Bronchial epithelial cell (primary cell): ENCODE results near the gene ZNF324B. TPM values are rescaled to one million over a fixed set of nuclear protein-coding genes. Genes with fewer than 3 reads are reported as not detected.
A peak's percentile ranks its signal among the peaks of the same experiment; 100 is the strongest.
"Not testable (repeated sequence)": the region's sequence is repeated elsewhere in the genome, so short reads cannot be mapped to it uniquely, and the experiment has no call there.

Experiments
- DNase-seq: peaks from one replicate; pipeline ENCODE4 v3.0.0-alpha.2; 2010; ENCODE audit warnings: low read depth
- FAIRE-seq: peaks from 2 replicates; lab custom pipeline; 2011; peaks lifted over from hg19 to GRCh38; lab: Jason Lieb, UNC
- H3K27me3 ChIP-seq: 2 replicates; pipeline ENCODE4 v1.5.1; 2011; ENCODE audit warnings: low read length; ENCODE audit not compliant: control insufficient read depth, insufficient read depth
- H3K36me3 ChIP-seq: 2 replicates; pipeline ENCODE4 v1.5.1; 2011; ENCODE audit warnings: low read length; ENCODE audit not compliant: control insufficient read depth, insufficient read depth
- H3K4me3 ChIP-seq: 2 replicates; pipeline ENCODE4 v1.5.1; 2011; ENCODE audit warnings: mild to moderate bottlenecking, low read depth, low read length, control low read depth
- total RNA-seq: library from RNA; depleted of rRNA; stranded (reverse); fragments of >200 nt; gene quantifications from 2 replicates; pipeline ENCODE4 v1.2.1, GENCODE V29; 2014
- TF ChIP-seq, protein P1 (sequence below): IDR thresholded peaks from 2 replicates; pipeline ENCODE4 v1.5.1; 2011; ENCODE audit warnings: mild to moderate bottlenecking, moderate library complexity, low read length, control low read depth, inconsistent platforms; ENCODE audit not compliant: insufficient read depth, severe bottlenecking

The ZNF324B gene
- total RNA-seq, 1 donor from 2014 or later = 10.8 TPM

DNA sequence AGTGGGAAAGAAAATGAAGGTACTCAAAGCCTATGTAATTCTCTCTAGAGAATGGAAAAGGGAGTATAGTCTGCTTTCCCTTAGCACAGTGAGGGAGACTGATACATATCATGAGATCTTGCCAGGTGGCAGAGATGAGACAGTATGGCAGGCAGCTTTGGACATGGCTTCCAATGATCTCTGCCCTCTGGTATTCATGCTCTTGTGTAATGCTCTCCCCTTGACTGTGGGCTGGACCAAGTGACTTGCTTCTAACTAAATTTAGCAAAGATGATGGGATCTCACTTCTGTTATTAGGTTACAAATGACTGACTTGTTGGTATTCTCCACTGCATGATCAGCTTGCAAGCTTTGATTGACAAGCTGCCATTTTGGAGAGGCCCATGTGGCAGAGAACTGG, 21.7 kb upstream of the ZNF324B start:
- H3K27me3 ChIP-seq = no peaks in the 10 kb centered on the region
- H3K36me3 ChIP-seq = peaks cover 9% of the 10 kb centered on the region
- FAIRE-seq (no peak), DNase-seq (peak; percentile 64)
- TF ChIP-seq, protein P1, sequence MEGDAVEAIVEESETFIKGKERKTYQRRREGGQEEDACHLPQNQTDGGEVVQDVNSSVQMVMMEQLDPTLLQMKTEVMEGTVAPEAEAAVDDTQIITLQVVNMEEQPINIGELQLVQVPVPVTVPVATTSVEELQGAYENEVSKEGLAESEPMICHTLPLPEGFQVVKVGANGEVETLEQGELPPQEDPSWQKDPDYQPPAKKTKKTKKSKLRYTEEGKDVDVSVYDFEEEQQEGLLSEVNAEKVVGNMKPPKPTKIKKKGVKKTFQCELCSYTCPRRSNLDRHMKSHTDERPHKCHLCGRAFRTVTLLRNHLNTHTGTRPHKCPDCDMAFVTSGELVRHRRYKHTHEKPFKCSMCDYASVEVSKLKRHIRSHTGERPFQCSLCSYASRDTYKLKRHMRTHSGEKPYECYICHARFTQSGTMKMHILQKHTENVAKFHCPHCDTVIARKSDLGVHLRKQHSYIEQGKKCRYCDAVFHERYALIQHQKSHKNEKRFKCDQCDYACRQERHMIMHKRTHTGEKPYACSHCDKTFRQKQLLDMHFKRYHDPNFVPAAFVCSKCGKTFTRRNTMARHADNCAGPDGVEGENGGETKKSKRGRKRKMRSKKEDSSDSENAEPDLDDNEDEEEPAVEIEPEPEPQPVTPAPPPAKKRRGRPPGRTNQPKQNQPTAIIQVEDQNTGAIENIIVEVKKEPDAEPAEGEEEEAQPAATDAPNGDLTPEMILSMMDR = no peak
- H3K4me3 ChIP-seq = no peak overlapping the region

DNA sequence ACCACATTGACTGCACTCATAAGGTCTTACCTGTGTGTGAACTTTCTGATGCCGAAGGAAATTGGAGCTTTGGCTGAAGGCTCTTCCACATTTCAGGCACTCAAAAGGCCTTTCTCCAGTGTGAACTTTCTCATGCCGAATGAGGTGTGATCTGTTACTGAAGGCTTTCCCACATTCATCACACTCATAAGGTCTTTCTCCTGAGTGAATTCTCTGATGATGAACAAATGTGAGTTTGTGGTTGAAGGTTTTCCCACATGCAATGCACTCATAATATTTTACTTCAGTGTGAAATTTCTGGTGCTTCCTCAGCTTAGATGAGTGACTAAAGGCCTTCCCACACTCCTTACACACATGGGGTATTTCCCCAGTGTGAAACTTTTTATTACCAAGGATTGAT, 17.2 kb upstream of the ZNF324B start:
- no peak for DNase-seq
- H3K36me3 ChIP-seq = peaks cover 11% of the 10 kb centered on the region
- no peak for FAIRE-seq
- H3K4me3 ChIP-seq = no peak overlapping the region
- TF ChIP-seq, protein P1 = no peak
- H3K27me3 ChIP-seq = no peaks in the 10 kb centered on the region

DNA sequence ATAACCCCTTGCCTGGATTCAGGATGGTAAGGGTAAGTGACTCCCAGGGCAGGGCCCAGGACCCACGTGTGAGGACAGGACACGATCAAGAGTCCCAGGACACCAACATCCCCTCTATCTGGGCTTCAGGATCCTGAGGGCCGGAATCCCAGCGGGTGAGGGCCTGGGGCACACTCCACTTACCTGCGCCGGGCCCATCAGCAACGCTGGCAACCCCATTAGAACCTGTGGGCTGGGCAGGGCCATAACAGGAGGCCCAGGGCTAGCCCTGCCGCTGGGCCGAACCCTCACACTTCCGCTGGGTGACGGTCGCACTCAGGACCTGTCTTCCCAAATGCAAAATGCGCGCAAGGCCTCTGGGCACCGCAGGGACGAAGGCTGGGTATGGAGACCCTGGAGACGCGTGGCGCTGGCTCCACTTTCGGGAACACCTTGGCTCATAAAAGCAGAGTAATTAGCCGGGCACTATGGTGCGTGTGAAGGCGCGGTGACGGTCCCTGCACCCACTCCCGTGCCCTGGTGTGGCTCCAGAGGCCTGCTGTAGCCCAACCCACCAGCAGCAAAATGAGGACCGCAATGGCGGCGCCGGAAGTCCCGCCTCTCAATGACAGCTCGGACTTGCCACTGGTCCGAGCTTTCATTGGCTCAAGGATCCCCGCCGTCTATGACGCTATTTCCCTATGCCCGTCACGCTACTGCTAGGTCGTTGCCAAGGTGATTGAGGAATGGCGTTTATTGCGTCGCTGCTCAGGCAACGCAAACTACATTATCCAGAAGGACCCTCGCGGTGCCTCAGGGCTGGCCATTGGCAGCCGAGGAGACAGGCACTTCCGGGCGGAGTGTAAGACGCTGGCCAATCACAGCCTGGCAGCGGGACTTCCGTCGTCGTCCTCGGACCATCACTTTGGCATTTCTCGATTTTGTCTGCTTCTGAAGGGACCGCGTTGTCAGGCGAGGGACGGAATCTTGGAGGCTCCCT, 11.6 kb upstream of the ZNF324B start, which contains the start of gene ZNF132:
Gene ZNF132 (minus strand): TSS at position 578 of the 979 bp plus-strand sequence. CDS start 332 bp downstream, at position 246.
- Histone ChIP-seq H3K4me3 (peak within 1 kb of the TSS; percentile 79), H3K27me3 (no peaks in the 10 kb centered on the region), H3K36me3 (peaks cover 1% of the 10 kb centered on the region)
- DNase-seq (peak; percentile 99), FAIRE-seq (peak; percentile 97)
- TF ChIP-seq, protein P1 = no peak

DNA sequence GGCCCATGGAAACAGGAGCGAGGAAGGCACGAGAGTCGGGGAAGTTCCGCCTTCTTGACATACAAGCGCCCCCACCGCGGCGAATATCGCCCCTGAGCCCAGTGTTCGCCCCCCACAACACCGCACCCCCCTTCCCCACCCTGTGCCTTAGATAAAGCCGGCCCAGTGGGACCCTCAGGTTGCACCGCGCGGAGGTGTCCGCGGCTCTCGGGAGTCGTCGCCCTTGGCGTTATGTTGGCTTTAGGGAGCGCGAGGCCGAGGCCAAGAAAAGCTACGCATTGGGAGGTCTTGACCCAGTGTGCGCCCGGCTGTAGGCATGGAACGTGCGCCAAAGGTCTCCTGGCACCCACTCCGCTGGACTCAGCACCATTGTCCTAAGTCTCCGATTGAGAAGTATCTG, 10.9 kb upstream of the ZNF324B start:
- DNase-seq (no peak), FAIRE-seq (no peak)
- H3K4me3 ChIP-seq = peak overlapping the region; percentile 79
- TF ChIP-seq, protein P1 = no peak
- H3K27me3 ChIP-seq = no peaks in the 10 kb centered on the region
- H3K36me3 ChIP-seq = peaks cover 1% of the 10 kb centered on the region

DNA sequence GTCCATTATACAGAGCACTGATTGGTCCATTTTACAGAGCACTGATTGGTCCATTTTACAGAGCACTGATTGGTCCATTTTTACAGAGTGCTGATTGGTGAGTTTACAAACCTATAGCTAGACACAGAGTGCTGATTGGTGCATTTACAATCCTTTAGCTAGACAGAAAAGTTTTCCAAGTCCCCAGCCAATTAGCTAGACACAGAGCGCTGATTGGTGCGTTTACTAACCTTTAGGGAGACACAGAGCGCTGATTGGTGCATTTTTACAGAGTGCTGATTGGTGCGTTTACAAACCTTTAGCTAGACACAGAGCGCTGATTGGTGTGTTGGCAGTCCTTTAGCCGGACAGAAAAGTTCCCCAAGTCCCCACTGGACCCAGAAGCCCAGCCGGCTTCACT, 8.4 kb upstream of the ZNF324B start:
- FAIRE-seq, DNase-seq, H3K4me3 ChIP-seq, H3K36me3 ChIP-seq, H3K27me3 ChIP-seq: not testable (repeated sequence)

DNA sequence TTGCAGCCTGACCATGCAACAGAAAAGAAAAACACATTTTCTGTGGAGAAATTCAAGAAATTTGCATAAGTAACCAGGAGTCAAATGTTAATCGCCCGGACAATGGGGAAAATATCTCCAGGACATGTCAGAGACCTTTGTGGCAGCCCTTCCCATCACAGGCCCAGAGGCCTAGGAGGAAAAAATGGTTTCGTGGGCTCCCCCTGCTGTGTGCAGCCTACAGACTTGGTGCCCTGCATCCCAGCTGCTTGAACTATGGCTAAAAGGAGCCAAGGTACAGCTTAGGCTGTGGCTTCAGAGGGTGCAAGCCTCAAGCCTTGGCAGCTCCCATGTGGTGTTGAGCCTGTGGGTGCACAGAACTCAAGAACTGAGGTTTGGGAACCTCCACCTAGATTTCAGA, 2.6 kb upstream of the ZNF324B start:
- DNase-seq, H3K27me3 ChIP-seq, H3K36me3 ChIP-seq, H3K4me3 ChIP-seq, FAIRE-seq: not testable (repeated sequence)

DNA sequence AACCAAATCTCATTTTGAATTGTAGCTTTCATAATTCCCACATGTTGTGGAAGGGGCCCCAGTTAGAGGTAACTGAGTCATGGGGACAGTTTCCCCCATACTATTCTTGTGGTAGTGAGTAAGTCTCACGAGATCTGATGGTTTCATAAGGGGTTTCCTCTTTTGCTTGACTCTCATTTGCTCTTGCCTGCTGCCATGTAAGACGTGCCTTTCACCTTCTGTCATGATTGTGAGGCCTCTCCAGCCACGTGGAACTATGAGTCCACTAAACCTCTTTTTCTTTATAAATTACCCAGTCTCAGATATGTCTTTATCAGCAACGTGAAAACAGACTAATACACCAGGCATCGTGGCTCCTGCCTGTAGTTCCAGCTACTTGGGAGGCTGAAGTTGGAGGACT, 1.4 kb upstream of the ZNF324B start:
- not testable (repeated sequence) for H3K4me3 ChIP-seq, H3K36me3 ChIP-seq, H3K27me3 ChIP-seq, FAIRE-seq, DNase-seq
